ENCODE measurements around the gene KLHDC1.
"Not testable (repeated sequence)": the region's sequence is repeated elsewhere in the genome, so short reads cannot be mapped to it uniquely, and the experiment has no call there.

The KLHDC1 gene

DNA sequence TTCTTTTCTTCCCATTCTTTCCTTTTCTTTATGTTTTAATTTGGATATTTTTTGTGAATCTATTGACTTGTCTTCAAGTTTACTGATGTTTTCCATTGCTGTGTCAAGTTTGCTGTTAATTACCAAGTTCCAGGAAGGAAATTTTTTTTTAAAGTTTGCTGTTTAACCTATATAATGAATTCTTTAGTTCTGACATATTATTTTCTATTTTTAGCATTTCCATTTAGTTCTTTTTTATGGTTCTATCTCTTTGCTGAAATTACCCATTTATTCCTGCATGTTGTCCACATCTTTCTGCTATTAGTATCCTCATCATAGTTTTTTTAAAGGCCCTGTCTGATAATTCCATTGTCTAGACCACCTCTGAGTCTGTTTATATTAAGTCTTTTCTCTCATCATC, 27.8 kb downstream of the KLHDC1 start:
- no peak for DNase-seq (ENCODE audit: low read depth, low spot score)
- no peak overlapping the region for H3K27ac ChIP-seq

DNA sequence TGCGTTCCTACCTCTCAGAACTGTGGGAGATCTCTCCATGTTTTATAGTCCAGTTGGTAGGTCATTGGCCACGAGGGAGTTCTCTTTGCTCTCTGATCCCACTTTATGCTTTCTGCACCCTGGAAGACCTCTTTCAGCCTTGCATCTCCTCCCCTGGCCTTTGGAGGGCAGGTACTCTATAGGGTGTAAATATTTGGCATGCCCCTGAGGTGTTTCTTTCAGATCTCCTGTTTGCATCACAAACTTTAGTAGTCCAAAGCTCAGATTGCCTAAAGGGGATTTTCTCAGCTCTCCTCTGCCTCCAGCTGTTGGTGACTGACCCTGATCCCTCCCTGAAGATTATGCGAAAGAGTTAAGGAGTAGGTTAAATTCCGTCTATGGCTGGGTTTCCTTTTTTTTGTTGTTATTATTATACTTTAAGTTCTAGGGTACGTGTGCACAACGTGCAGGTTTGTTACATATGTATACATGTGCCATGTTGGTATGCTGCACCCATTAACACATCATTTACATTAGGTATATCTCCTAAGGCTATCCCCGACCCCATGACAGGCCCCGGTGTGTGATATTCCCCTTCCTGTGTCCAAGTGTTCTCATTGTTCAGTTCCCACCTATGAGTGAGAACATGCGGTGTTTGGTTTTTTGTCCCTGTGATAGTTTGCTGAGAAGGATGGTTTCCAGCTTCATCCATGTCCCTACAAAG, 29.0 kb downstream of the KLHDC1 start:
- not testable (repeated sequence) for H3K27ac ChIP-seq; DNase-seq (ENCODE audit: low read depth, low spot score)

DNA sequence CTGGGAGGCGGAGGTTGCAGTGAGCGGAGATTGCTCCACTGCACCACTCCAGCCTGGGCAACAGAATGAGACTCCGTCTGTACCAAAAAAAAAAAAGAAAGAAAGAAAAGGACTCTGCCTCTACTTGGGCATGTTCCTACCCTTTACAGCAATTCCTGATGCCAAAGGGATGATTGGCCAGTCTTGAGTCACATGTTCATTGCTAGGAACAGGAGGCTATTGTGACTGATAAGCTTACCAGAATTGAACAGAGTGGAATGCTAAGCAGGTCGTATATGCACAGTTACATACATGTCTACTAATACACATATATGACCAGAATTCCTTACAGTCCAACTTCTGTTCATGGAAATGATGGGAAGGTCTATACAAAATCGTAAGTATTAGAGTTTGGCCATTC, 34.3 kb downstream of the KLHDC1 start:
- no peak for DNase-seq (ENCODE audit: low read depth, low spot score)
- H3K27ac ChIP-seq = no peak overlapping the region

DNA sequence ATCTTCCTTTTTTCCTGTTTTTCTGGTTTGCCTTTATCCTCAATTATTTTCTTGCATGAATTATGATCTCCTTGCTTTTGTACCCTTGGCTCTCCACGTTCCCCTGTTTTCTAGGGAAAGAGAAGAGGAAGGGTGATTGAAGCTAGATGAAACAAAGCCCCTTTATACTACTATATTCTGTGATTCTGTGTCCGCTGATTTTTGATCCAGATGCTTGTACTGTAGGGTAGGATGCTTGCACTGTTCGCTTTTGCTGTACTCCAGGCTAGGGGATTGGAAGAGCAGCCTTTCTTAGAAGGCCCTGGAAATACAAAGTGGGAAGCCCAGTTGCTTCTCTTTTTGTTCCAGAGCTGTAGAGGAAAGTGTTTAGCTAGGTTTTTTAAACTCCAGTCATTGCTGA, 40.0 kb downstream of the KLHDC1 start:
- H3K27ac ChIP-seq = no peak overlapping the region
- DNase-seq (ENCODE audit: low read depth, low spot score) = no peak

DNA sequence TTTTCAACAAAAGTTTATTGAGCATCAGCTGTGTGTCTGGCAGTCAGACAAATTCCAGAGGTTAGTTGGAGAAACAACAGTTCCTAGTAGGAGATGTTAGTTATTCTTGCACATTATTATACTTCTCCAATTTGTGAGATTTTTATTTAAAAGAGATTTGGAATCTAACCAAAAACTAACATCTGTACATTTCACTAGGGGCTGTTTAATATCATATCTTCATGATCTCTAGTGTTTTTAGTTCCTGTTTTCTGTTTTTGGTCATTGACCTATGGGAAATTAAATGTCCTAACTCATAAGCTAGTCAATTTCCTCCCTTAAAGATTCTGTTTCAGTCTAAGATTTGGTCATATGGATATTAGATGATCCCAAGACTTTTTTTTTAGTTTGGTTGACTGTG, 40.9 kb downstream of the KLHDC1 start:
- no peak overlapping the region for H3K27ac ChIP-seq
- DNase-seq (ENCODE audit: low read depth, low spot score) = no peak

DNA sequence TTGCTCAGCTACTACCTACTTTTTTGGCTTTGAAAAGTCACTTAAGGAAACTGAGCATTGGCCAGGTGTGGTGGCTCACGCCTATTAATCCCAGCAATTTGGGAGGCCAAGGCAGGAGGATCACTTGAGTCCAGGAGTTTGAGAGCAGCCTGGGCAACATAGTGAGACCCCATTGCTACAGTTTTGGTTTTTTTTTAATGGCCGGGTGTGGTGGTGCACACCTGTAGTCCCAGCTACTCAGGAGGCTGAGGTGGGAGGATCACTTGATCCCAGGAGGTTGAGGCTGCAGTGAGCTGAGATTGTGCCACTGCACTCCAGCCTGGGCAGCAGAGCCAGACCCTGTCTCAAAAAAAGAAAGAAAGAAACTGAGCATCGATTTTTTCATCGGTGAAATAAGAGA, 42.7 kb downstream of the KLHDC1 start:
- DNase-seq (ENCODE audit: low read depth, low spot score); H3K27ac ChIP-seq: not testable (repeated sequence)

DNA sequence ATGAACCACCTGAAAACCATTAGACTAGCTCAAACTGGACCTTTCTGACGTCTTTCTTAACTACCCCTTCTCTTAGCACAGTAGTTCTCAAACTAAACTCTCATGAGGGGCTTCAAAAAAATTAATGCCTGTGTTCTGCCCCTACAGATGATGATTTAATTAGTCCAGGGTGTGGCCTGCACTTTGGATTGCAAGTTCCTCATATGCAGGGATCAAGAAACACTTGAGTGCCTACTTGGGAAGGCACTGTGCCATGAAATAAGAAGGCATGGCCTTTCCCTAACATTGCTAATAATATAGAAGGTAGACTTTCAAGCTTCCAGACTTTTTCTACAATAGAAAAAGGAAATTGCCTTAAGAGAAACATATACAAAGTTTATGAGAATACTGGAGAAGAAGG, 52.3 kb downstream of the KLHDC1 start:
- no peak overlapping the region for H3K27ac ChIP-seq
- DNase-seq (ENCODE audit: low read depth, low spot score) = no peak

DNA sequence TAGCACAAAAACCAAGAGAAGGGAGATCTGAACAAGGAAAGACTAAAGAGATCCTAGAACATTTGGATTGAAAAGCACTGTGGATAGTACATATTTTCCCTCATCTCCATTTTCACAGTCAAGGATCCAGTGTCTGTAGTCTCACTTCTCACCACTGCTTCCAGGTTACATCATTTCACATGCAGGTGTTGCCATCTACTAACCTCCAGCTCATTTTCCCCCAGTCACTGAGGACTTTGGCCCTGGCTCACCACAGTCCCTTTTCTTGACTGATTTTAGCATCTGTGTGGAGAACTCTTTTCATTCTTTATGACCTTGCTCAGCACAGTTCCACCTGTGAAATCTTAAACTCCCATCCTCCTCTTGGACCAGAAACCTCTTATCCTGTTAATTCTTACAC, 53.6 kb downstream of the KLHDC1 start:
- not testable (repeated sequence) for DNase-seq (ENCODE audit: low read depth, low spot score); H3K27ac ChIP-seq

DNA sequence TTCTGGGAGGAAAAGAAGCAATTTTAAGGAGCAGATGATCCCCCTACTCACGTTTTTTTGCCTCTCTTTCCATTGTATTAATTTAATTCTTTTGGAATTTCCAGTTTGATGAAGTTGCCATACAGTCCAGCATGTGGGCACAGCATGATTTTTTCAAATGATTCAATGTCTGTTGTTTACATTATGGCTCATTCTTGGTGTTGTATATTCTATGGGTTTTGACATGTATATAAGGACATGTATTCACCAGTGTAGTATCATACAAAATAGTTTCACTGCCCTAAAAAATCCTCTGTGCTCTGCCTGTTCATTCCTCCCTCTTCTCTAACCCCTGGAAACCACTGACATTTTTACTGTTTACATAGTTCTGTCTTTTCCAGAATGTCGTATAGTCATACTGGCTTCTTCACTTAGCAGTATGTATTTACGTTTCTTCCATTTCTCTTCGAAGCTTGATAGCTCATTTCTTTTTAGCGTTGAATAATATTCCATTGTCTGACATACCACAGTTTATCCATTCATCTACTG, 61.7 kb downstream of the KLHDC1 start:
- DNase-seq (ENCODE audit: low read depth, low spot score) = peak; percentile 37
- H3K27ac ChIP-seq = peak overlapping the region; percentile 29

DNA sequence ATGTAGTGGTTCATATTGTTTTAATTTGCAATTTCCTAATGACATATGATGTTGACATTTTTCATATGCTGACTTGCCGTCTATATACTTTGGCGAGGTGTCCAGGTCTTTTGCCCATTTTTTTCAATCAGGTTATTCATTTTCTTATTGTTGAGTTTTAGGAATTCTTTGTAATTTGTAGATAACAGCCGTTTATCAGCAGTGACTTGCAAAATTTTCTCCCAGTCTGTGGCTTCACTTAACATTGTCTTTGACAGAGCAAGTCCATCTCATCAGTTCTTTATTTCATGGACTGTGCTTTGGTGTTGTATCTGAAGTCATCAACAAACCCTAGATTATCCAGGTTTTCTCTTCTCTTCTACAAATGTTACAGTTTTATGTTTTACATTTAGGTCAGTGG, 62.5 kb downstream of the KLHDC1 start:
- no peak overlapping the region for H3K27ac ChIP-seq
- DNase-seq (ENCODE audit: low read depth, low spot score) = no peak

DNA sequence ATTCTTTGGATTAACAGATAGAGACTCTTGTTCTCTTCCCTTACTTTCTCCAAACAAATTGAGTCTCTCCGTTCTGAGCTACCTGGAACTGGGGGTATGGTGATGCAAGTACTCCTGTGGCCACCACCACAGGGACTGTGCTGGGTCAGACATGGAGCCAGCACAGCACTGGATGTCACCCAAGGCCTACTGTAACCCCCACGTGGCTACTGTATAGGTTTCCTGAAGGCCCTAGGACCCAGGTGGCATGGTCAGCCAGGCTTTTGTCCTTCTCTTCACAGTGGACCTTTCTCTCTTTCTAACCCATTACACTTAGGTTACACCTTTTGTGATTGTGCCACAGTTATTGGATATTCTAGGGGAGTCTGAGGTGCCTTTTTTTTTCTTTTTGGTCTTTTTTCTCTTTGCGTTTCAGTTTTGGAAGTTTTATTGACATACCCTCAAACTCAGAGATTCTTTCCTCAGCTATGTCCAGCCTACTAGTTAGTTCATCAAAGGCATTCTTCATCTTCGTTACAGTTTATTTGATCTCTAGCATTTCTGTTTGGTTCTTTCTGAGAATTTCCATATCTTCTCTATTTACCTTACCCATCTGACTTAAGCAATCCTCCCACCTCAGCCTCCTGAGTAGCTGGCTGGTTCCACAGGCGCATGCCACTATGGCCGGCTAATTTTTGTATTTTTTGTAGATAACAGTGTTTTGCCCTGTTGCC, 69.1 kb downstream of the KLHDC1 start:
- no peak for DNase-seq (ENCODE audit: low read depth, low spot score)
- no peak overlapping the region for H3K27ac ChIP-seq

DNA sequence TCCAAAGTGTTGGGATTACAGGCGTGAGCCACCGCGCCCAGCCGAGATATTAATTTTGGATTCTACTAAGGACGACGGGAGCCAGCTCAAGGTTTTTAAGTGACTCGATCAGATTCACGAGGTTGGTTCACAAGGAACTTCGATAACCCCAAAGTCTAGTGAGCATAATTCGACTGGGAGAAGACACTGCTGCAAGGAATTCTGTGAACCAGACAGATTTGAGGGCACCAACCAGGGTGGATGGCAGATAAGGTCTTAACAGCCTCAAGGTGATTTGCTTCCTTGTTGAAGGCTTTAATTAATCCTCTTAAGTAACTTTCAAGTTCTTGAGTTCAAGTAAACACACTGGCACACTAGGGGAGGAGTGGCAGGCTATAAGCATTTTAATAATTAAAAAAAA, 73.9 kb downstream of the KLHDC1 start:
- peak overlapping the region; percentile 96 for H3K27ac ChIP-seq
- DNase-seq (ENCODE audit: low read depth, low spot score) = no peak

DNA sequence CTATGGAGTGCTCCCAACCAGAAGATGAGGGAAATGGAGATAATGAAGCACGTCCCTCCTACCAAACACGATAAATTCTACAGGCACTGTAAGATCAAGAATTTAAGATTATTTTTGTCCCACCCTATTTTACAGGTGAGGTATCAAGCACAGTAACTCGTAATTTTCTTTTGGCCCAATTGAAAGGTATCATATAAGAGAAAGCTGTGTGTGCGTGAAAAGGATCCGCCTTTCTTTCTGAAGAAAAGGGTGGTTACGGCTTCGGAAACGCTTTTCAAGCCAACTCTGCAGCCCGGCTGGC, 74.3 kb downstream of the KLHDC1 start:
- DNase-seq (ENCODE audit: low read depth, low spot score) = no peak
- H3K27ac ChIP-seq = peak overlapping the region; percentile 96

DNA sequence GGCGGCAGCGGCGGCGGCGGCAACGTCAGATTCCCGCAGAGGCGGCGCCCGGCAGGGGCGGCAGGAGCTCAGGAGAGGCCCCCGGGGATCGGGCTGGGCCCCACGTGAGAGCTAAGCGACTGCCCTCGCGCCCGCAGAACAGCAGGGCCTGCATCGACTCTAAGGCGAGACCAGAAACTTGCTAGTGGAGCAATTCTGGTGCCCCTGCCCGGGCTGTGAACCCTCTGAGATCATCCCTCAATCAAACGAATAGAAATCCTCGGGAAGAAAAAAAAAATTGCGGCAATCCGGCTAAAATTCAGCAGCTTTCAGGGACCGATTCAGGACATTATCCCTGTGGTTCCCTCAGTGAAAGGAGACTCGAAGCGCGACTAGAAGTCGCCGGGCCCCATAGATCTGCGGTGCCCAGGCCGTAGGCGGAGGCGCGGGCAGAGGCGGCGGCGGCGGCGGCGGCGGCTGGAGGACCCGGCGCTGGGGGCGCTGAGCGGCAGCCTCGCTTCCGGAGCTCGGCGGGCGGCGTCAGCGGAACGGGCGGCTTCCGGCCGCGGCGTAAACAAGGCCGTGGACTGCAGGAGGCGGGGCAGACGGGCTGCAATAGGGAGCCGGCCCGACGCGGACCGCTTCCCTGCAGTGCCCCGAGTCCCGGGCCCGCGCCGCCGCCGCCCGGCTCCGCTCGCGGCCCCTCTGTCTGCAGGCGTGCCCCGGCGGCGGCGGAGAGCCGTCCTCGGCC, 74.8 kb downstream of the KLHDC1 start, which contains the start of gene KLHDC2:
Gene KLHDC2, plus strand, starts transcription at position 583 of the 730 bp plus-strand sequence. CDS start 316 bp downstream, outside the sequence.
- H3K27ac ChIP-seq = peak within 1 kb of the TSS; percentile 96
- DNase-seq (ENCODE audit: low read depth, low spot score) = peak; percentile 46

DNA sequence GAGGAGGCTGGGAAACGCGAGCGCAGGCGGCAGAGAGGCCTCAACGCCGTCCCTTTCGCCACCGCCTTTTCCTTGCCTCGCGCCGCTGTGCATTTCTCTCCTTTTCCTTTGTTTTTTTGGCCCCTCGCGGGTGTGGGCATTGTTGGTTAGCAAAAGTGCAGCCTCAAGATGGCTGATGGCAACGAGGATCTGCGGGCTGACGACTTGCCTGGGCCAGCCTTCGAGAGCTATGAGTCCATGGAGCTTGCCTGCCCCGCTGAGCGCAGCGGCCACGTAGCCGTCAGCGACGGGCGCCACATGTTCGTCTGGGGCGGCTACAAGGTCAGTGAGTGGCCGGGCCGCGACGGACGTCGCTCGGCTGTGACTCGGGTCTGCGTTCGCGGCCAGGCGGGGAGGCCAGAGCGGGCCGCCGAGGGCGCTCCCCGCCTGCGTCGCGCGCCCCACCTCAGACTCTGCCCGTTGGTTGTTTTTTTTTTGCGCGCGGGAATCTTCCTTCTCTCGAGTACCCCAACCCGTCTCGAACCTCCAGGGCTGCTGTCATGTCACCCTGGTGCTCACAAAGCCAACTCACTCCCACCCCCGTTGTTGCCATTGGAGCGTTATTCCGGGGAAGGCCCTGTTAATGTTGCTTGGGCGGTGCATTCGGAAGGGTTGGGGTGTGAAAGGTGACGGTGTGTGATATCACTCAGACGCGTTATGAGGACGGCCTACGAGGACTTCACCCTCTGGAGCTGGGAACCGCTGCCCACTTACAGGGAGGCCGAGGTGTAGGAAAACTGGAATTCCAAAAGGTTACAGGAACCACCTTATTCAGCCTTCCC, 75.6 kb downstream of the KLHDC1 start:
- H3K27ac ChIP-seq = peak overlapping the region; percentile 96
- no peak for DNase-seq (ENCODE audit: low read depth, low spot score)

DNA sequence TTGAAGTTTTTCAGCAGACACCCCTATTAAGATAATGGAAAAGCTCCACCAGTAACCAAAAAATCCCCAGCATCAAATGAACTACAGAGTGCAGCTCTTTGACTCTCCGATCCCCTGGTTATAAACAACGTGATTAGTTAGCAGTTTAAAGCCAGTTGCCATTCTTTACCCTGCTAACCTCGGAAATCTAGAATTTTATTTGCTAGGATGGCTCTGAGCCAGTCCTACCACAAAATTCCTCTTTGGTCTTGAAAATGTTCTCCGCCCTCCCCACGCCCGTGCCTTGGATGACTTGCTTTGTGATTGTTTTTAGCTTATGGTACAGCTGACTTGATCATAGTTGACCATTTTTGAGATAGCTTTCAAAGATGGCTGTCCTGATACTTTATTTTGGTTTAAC, 76.3 kb downstream of the KLHDC1 start:
- H3K27ac ChIP-seq = peak overlapping the region; percentile 96
- no peak for DNase-seq (ENCODE audit: low read depth, low spot score)

DNA sequence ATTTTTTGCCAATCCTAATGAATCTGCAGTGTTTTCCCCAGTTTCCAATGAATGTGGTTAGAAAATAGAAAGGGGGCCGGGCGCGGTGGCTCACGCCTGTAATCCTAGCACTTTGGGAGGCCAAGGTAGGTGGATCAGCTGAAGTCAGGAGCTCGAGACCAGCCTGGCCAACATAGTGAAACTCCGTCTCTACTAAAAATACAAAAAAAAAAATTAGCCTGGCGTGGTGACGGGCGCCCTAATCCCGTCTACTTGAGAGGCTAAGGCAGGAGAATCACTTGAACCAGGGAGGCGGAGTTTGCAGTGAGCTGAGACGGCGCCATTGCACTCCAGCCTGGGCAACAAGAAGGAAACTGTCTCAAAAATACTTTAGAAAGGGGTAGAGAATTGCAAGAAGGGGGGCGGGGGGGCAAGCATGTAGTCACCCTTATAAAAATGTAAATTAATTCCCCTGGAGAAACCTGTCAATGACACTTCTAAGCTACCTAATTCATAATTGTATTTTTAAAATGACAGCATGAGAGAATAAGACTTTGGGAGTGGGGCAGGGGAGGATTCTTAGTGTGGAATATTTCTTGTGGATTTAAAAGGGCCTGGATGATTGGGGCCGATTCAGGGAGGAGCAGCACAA, 76.8 kb downstream of the KLHDC1 start:
- H3K27ac ChIP-seq = peak overlapping the region; percentile 96
- DNase-seq (ENCODE audit: low read depth, low spot score) = no peak

DNA sequence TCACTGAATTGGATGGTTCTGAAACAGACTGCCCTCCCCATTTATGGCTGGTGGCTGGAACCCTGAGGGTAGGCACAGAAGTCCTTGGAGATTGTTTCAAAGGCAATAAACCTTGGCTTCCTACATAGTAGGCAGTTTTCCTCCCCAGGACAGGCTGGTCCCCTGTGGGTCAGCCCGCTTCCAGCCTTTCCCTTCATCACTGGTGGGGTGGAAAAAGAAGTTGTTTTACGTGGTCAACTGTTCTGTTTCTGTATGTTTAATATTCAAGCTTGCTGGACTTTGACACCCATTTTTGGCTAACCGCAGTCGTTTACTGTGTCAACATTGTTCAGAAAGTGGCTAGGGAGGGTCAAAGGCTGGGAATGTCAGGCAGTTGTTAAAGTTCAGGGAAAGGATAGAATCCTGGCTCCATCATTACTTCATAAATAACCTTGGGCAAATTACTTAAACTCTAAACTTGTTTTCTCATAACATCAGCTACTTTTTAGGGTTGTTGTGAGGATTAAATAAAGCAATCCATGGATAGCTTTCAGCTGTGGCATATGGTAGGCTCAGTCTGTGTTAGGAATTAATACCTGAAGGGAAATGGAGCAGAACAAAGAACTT, 77.4 kb downstream of the KLHDC1 start:
- no peak for DNase-seq (ENCODE audit: low read depth, low spot score)
- H3K27ac ChIP-seq = peak overlapping the region; percentile 96

DNA sequence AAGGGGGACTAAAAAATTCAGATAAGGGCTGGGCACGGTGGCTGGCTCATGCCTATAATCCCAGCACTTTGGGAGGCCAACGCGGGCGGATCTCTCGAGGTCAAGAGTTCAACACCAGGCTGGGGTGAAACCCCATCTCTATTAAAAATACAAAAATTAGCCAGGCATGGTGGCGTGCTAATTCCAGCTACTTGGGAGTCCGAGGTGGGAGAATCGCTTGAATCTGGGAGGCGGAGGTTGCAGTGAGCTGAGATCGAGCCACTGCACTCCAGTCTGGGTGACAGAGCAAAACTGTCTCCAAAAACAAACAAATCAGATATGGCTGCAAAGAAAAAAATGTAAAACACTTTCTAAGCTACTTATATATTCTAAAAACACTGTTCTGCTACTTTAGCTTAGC, 78.8 kb downstream of the KLHDC1 start:
- not testable (repeated sequence) for DNase-seq (ENCODE audit: low read depth, low spot score); H3K27ac ChIP-seq
